DMS 273 treated with DMSO at 0.1 percent for 48 hours (cell line): ENCODE data around the gene PATJ.
"Not testable (repeated sequence)": the region's sequence is repeated elsewhere in the genome, so short reads cannot be mapped to it uniquely, and the experiment has no call there.

ENCODE experiments used
- DNase-seq: peaks from one replicate; lab custom pipeline; 2025; lab: John Stamatoyannopoulos, UW

The PATJ gene

DNA sequence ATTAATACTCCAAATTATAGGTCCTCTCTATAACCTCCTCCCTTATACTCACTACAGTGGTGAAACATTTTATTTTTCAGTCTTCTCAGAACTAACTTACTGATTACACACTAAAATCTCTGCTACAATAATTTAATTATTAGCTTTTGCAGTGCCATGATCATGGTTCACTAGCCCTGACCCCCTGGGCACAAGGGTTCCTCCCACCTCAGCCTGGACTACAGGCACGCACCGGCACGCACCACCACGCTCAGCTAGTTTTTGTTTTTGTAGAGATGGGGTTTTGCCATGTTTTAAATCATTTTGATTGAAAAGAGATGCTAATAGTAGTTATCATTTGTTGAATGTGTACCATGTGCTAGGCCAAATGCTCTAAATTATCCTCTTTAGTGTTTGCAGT is 6.3 kb downstream of the PATJ start:
- DNase-seq = no peak

DNA sequence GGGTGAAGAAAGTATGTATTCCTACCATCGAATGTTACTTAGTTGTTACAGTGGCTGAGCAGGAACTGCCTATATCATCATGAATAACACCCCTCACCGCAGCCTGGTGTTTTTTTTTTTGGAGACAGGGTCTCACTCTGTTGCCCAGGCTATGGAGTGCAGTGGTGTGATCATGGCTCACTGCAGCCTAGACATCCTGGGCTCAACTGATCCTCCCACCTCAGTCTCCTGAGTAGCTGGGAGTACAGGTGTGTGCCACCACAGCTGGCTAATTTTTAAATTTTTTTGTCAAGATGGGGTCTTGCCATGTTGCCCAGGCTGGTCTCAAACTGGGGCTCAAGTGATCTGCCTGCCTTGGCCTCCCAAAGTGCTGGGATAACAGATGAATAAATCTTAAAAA is 7.3 kb downstream of the PATJ start:
- DNase-seq = no peak

DNA sequence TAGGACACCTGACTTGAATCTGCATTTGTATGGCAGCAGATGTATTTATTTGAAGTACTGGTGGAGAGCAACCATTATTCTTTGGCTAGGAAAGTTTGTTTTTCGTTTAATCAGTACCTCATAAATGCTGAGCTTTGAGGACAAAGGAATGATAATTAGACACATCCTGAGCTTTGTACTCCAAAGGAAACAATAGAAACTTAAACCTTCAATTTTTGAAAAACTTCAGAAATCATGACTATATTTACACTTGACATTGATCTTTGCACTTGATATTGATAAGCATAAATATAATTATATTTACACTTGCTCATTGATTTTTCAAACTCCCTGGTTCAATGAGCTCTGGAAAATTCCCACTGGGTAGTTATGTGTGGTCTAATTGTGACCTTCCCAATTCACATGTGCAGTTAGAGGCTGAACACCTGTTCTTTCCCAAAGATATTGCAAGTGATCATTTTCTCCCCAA is 10.7 kb downstream of the PATJ start:
- no peak for DNase-seq

DNA sequence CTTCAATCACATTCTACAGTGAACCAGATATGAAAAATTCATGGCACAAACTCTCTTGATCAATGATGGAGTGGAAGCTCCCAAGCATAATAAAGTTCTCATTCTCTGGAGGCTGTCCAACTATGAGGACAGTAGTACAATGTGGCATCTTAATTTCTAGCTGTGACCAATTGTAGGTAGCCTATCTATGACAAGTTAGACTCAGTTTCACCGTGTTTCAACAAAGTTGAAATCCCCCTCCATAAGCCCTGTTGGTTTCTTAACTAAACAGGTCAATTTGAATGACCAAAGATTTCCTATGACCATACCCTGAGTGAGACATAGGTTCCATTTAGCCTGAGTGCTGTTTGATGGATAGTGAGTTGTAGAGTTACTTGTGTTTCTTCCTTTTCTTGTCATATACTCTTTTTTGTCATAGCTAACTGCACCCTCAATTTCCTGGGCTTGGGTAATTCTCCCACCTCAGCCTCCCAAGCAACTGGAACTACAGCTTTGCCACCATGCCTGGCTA is 11.8 kb downstream of the PATJ start:
- DNase-seq = no peak

DNA sequence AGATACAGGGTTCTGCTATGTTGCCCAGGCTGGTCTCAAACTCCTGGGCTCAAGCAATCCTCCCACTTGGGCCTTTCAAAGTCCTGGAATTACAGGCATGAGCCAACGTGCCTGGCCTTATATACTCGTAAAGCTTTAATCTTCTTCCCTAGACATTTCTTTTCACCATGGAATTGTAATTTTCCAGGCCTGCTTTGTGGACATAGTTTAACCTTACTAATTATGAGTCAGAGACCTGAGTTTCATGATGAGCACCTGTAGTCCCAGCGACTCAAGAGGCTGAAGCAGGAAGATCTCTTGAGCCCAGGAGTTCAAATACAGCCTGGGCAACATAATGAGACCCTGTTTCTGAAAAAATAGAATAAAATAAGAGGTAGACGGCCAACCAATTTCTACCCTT is 12.3 kb downstream of the PATJ start:
- DNase-seq = no peak

DNA sequence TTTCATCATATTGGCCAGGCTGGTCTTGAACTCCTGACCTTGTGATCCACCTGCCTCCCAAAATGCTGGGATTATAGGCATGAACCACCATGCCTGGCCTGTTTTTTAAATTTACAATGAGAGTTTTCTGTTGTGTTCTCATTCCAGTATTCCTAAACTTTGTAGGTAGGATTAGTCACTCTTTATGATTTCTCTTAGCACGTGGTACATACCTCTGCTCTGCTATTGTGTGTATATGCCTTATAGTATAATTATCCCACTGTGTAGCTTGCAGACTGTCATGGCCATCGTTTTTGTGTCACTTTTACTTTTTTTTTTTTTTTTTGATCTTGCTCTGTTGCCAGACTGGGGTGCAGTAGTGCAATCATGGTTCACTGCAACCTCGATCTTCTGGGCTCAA is 14.5 kb downstream of the PATJ start:
- DNase-seq = no peak

DNA sequence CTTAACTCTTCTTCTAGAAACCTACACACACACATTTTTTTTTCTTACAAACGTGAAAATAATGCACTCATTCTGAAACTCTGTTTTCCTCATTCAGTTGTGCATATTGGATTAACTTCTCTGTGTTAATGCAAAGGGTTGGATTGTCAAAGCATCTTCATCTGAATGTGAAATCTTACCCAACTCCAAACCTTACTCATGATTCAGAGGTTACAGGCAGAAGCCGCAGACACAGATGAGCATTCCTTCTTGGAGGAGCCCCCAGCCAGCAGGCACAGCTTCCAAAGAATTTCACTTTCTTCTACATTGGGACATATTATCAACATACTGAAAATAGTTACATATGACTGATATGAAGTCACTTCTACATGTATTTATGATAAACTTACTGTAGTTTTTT is 15.7 kb downstream of the PATJ start:
- DNase-seq = no peak

DNA sequence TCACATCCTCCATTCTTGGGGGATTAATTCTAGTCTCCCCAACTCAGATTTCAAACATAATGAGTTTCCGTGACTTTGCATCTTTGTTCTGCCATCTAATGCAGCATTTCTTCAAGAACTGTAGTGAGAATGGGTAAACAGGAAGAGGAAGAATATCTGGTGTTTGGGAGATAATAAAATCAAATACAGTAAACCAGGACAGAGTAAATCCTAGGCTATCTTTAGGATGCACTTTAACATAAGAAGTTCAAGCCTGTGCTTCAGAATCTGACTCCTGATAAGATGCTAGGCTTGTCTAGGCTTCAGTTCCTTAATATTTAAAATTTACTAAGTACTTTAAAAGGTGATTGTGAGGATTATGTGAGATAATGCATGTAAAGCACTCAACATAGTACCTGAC is 27.9 kb downstream of the PATJ start:
- DNase-seq = no peak

DNA sequence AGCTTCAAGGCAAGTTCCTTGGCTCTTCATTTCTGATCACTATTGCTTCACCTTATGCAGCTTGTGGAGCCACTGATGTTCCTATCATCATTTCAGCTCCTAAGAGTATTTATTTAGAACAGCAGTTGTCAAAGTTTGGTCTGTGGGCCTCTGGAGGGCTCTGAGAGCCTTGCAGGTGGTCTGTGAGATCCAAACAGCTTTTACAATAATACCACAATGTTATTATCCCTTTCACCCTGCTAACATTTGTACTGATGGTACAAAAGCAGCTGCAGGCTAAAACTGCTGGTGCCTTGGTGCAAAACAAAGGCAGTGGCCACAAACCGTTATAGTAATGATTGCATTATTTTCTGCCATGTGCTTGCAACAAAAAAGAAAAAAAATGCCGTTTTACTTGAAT is 33.8 kb downstream of the PATJ start:
- DNase-seq = no peak

DNA sequence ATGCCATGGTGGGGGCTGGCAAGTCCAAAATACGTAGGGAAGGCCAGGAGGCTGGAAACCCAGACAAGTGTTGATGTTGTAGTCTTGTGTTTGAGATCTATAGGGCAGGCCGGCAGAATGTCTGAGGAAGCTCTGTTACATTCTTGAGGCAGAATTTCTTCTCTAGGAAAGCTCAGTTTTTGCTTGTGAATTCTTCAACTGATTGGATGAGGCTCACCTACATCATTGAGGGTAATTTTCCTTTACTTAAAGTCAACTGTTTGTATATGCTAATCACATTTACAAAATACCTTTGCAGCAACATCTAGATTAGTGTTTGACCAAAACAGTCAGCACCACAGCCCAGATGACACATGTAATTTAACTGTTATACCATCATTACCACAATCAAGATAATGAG is 37.0 kb downstream of the PATJ start:
- no peak for DNase-seq

DNA sequence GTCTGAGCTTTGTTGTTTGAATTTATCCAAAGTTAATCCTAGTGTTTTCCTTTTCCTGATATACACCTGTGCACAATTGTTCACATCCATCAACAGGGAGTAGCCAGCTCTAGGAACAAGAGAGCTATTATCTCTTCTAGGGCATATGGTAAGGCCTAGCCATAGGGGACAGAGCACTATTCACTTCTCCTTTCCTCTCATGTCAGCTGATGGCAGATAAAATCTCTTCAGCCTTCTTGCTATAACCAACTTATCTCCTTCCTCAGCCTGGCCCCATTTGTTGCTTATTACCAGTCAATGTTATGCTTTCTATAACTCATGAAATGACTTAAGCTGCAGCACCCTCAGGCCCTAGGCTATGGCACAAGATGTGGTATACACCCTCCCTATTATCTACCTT is 38.9 kb downstream of the PATJ start:
- no peak for DNase-seq

DNA sequence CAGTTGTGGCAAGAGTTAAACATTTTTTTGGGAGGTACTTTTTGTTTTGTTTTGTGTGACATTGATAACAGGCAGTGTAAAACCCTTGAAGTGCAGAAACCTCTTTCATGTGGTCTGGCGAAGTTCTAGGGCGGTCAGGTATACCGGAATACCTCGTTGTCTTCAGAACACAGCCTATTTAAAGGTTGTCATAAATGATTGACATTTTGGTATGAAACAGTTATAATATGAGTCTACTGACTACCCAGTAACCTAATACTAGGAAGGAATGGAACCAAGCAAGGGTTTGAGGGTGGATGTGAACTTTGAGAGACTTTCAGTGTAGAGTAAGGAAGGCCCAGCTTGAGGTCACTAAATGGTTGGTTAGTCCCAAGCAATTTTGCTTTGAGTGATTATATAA is 40.5 kb downstream of the PATJ start:
- DNase-seq = no peak

DNA sequence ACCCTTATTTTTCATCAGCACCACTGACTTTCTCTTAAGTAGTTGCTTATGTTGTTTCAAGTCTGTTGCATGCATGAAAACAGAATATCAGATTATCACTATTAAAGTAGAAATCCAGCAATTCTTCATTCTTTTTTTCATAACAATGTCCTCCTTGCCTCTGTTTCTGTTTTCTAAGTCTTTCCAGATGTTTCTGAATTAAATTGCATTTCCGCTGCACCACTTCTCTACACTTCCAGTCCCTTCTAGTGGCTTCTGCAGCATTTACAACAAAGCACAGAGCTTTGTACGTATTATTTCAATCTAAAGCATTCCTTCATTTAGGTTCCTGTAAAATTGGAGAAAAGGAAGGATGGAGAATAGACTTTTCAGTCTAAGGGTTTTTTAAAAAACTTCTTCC is 42.4 kb downstream of the PATJ start:
- DNase-seq = no peak

DNA sequence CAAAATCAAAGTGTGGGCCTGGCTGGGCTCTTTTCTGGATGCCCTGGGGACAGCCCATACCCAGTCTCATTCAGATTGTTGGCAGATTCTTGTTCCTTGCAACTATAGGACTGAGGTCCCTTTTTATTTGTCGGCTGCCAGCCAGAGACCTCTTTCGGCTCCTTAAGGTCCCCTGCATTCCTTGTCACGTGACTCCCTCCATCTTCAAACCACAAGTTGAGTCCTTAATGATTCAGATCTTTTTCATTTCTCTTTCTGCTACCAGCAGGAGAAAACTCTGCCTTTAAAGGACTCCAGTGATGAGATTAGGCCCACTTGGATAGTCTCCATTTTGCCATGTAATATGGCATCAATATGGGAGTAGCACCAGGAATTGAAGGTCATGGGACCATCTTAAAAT is 48.6 kb downstream of the PATJ start:
- no peak for DNase-seq

DNA sequence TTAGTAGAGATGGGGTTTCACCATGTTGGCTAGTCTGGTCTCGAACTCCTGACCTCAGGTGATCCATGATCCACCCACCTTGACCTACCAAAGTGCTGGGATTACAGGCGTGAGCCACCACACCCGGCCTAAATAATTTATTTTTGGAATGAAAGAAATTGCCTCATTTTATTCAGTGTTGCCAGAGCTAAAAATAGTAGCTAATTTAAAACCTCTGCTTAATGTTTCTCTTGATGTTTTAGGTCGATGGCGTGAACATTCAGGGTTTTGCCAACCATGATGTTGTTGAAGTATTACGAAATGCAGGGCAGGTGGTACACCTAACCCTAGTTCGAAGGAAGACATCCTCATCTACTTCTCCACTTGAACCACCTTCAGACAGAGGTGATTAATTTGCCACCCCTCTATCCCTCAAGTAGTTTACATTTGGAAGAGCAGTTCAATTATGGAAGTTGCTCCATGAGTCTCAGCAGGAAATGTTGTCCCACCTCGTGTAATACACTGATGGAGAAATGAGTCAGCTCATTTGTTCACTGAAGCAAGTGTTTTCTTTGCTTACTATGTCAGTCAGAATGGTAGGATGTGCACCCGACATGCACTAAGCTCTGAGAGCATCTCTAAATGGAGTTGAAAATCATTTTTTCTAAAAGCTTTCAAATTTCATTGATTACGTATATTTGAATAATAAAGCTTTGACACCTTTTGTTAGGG is 54.9 kb downstream of the PATJ start:
- no peak for DNase-seq

DNA sequence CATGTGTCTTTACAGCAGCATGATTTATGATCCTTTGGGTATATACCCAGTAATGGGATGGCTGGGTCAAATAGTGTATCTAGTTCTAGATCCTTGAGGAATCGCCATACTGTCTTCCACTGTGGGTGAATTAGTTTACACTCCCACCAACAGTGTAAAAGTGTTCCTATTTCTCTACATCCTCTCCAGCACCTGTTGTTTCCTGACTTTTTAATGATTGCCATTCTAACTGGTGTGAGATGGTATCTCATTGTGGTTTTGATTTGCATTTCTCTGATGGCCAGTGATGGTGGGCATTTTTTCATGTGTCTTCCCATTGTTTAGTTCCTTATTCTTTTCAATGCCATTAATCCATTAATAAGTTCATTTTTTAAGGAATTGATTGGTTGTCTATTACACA is 58.8 kb downstream of the PATJ start:
- not testable (repeated sequence) for DNase-seq

DNA sequence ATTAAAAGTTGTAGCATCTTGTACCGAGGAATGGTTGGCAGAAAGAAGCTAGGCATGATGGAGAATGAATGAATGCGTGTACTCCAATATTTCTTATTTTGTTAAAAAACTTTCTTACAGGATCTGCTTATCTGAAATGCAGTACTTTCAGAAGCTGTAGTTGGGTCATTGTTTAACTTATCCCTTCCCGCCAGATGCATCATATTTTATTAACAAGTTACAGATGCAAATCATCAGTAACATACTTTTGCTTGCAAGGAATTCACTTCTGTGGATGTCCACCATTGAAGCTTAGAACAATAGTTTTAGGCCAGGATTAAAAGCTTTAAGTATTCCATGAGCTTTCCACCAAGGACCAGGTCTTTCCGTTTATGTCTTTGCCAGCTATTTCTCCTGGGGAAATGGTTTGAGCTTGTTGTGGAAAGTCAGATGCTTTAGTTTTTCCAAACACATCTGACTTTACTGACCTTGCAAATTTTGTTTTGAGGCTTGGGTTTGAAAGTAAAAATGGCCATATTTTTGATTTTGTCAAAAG is 65.4 kb downstream of the PATJ start:
- no peak for DNase-seq

DNA sequence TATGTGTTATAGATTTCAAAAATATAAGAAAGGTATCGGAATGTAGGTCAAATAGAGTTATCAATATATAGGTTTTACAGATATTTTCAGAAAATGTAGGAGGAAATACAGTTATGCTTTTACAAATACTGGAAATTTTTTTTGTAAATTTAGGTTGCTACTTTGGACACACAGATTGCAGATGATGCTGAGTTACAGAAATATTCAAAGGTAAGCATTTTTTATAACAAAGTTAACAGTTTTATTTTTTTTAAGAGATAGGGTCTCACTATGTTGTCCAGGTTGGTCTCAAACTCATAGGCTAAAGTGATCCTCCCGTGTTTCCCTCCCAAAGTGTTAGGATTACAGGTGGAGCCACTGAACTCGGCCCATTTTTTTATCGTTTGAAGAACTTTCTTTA is 66.0 kb downstream of the PATJ start:
- DNase-seq = no peak

DNA sequence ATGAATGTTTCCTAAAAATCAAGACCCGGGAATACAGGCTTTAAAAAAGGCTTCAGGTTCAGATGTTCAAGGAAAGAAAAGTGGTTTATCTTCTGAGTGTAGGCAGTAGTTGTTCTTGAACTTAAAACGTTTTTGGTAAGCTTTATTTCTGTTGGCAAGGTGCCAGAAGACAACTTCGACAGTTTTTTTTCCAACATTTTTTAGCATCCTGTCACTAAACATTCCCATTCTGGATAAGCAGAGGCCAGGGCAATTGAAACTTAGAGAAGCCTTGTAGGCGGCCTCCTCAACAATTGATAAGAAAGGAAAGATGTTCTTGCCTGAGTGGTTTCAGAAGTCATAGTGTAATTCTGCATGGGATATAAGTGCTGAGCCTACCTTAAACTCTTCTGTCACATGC is 66.7 kb downstream of the PATJ start:
- DNase-seq = no peak

DNA sequence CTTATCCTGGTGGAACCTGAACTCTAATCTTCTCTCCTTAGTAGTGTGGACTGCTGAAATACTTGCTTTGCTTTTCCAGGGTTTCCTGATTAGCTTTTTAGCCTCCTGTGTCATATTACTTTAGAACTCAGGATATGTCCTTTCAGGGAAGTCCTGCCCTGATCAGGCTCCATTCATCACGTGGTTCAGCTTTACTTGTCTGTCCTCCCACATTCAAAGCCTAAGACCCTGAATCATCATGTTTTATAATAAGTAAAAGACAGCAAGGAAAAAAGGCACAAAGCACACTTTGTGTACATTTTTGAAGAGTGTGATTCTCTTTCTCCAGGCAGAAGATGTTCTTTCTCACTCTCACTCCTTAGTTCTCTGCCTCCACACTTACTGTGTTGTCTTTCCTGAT is 70.6 kb downstream of the PATJ start:
- no peak for DNase-seq

DNA sequence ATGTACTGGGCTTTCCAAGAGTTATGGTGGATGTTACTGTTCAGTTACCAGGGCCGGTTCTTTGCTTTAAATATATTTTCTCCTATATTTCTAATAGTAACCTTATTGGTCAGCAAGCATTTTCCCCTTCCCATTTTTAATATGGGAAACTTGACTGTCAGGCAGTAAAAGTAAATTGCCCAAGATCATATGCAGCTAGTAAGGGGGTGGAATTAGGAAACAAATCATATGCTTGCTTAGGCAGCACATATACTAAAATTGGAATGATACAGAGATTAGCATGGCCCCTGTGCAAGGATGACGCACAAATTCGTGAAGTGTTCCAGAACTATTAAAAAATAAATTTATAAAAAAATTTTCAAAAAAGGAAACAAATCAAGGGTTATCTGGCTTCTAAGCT is 73.9 kb downstream of the PATJ start:
- no peak for DNase-seq

DNA sequence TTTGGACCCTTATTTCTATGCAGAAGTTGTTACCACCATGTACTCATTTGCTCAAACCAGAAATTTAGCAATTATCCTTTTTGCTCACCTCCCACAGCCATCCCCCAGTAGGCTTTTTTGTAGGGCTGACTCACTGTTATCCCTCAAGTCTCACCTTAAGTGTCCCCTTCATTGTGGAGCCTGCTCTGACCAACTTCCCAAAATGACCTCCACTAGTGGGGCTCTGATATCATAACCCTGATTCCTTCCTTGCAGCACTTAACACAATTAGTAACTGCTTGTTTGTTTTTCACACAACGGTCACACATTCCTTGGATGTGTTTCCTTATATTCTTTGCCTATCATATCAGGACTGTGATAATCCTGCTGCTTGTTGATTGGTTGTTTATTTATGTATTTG is 76.7 kb downstream of the PATJ start:
- DNase-seq = no peak

DNA sequence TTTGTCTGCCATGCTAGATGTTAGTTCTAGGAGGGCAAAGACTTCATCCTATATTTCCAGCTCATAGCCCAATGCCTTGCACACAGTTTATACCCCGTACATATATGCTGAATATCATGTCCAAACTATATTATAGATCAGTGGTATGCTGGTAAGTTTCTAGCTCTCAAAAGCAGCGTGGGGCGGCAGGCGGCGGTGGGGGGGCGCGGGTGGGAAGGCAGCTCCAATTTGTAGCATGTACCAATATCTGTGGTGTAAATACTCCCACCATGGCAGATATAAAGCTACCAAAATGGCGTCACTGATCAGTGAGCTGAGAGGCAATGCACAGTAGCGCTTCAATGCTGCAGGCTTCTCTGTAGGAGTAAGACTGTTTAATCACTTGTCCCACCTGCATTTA is 77.1 kb downstream of the PATJ start:
- no peak for DNase-seq

DNA sequence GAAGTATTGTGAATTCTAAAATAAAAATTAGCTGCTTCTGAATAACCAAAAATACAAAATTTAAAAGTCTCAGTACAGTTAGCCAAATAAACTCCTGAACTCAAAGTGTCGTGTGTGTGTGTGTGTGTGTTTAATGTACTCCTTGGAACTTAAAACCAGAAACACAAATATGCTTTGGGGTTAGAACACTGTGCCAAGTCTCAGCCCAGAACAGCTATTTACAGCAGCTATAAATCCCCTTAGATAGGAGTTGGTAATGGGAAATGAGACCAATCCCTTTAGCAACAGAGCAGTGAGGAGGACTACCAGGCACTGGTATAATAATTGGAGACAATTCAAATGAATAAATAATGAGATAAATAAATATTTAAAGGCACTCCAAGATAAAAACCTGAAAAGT is 83.1 kb downstream of the PATJ start:
- DNase-seq = no peak
